Lung (tissue), 12 donors: ENCODE data around the gene AGRN. TPM values are rescaled to one million over a fixed set of nuclear protein-coding genes. Genes with fewer than 3 reads are reported as not detected.
"Not testable (repeated sequence)": the region's sequence is repeated elsewhere in the genome, so short reads cannot be mapped to it uniquely, and the experiment has no call there.

Experiments used
- ATAC-seq: fragments of 200-7000 bp; cut with Tn5 transposase; one replicate; pipeline ENCODE4 v1.9.1; 2020; ENCODE audit warnings: moderate number of reproducible peaks; ENCODE audit not compliant: insufficient read depth, low FRiP score
- DNase-seq, 3 donors: peaks; one replicate each; pipeline ENCODE4 v3.0.0-alpha.2; 2013 to 2017
- H3K27ac ChIP-seq, 2 donors: one replicate each; pipeline ENCODE4 v1.5.1; 2013; ENCODE audit warnings: mild to moderate bottlenecking in 2 of 2, moderate library complexity in 2 of 2, control low read depth in 1 of 2, inconsistent platforms in 1 of 2, low read depth in 1 of 2, low read length in 1 of 2
- H3K27me3 ChIP-seq, 3 donors: one replicate each; pipeline ENCODE4 v1.5.1; 2013; ENCODE audit warnings: low read length in 2 of 3; ENCODE audit not compliant: control insufficient read depth in 3 of 3, insufficient read depth in 3 of 3
- H3K36me3 ChIP-seq, 4 donors: one replicate each; pipeline ENCODE4 v1.5.1; 2013; ENCODE audit warnings: low read length in 4 of 4, mild to moderate bottlenecking in 1 of 4, moderate library complexity in 1 of 4; ENCODE audit not compliant: control insufficient read depth in 4 of 4, insufficient read depth in 4 of 4
- H3K4me1 ChIP-seq, 5 donors: one replicate each; pipeline ENCODE4 v1.5.1; 2013; ENCODE audit warnings: low read length in 5 of 5, mild to moderate bottlenecking in 2 of 5, moderate library complexity in 1 of 5; ENCODE audit not compliant: control insufficient read depth in 5 of 5, insufficient read depth in 5 of 5
- H3K4me3 ChIP-seq: one replicate; pipeline ENCODE4 v1.5.1; 2013; ENCODE audit warnings: mild to moderate bottlenecking, control low read depth, moderate library complexity
- H3K9ac ChIP-seq, 2 donors: one replicate each; pipeline ENCODE4 v1.5.1; 2013; ENCODE audit warnings: low read length in 2 of 2, control low read depth in 1 of 2; ENCODE audit not compliant: insufficient read depth in 1 of 2
- H3K9me3 ChIP-seq, 4 donors: one replicate each; pipeline ENCODE4 v1.5.1; 2013; ENCODE audit warnings: low read length in 3 of 4, mild to moderate bottlenecking in 1 of 4, moderate library complexity in 1 of 4; ENCODE audit not compliant: control insufficient read depth in 4 of 4, insufficient read depth in 3 of 4
- WGBS, 2 donors: extraction: QIAGEN DNeasy Blood & Tissue Kit; methylation state at CpG; one replicate each; pipeline ENCODE4 v1.1.7; 2013; 5-methylcytosine and 5-hydroxymethylcytosine counted together
- polyA plus RNA-seq, 2 donors: library from polyadenylated mRNA; stranded (reverse); fragments of 200-250 nt; gene quantifications; one replicate each; pipeline ENCODE4 v1.2.1, GENCODE V29; 2013
- total RNA-seq, 2 donors: library from RNA; depleted of rRNA in 1 of 2; stranded (reverse); fragments of >200 nt in 1 of 2; gene quantifications; one replicate each; pipeline ENCODE4 v1.2.1, GENCODE V29; 2014 to 2021
- TF ChIP-seq, protein P1 (sequence below): IDR thresholded peaks from 2 replicates; pipeline ENCODE4 v1.5.1; 2012; ENCODE audit warnings: mild to moderate bottlenecking; ENCODE audit errors: control extremely low read depth, extremely low read depth
- donor health status: control.
- donor health status: control.
- donor health status: Bipolar disorder and iron deficiency.
- donor health status: healthy.
- donor health status: DM: yes; HTN: yes; CAD: no.

Gene AGRN
- total and polyA plus RNA-seq, 4 donors = 30.7 to 124 (median 85.2) TPM

DNA sequence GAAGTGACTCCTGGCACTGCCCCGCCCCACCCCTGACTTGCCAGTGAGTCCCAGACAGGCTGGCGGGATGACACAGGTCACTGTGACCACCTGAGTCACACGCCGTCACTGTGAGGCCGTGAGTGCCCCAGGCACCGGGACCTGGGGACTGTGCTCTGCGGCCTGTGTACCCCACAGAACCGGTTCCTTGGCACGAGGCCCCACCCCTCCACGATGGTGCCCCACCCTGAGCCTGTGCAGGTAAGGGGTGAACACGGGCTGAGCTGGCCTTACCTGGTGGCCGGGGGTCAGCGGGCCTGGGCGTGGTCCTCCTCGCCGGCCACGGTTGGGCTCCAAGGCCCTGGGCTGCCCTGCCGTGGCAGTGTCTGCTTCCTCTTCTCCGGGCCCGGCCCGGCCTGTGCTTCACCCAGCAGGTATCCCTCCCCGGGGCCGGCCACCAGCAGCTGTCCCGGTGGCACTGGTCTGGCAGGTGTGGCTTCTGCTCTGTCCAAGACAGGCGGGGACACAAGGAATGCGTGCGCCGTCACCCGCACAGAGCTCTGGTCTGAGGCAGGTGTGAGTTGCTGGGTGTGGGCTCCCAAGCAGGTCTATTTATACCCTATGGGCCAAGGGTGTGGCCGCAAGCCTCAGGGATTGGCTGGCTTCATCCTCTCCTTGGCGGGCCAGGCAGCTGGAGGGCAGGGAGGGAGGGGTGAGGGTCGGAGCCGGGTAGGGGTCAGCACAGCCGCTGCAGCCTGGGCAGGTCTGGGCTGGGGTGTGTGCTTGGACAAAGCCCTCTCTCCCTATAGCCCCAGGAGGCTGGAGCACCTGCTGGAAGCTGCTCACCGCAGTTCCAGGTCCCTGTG is 54.0 kb downstream of the AGRN start, which contains the start of gene RNF223:
Gene RNF223 (minus strand): TSS at position 564 of the 845 bp plus-strand sequence. CDS start 1,740 bp downstream, outside the sequence.
- Histone ChIP-seq H3K27me3 (peaks cover 0 to 6% (median 4%) of the 10 kb centered on the region in 3 donors), H3K9me3 (peaks cover 0 to 2% (median 0%) of the 10 kb centered on the region in 4 donors), H3K27ac (peak within 1 kb of the TSS in 1 of 2 donors; percentile 59), H3K4me1 (peaks cover 0 to 10% (median 0%) of the 10 kb centered on the region in 5 donors), H3K36me3 (no peaks in the 10 kb centered on the region), H3K9ac (no peak within 1 kb of the TSS), H3K4me3 (no peak within 1 kb of the TSS)
- ATAC-seq (peak; percentile 62), DNase-seq (peak in 2 of 3 donors; percentile 29 to 36)
- TF ChIP-seq, protein P1, sequence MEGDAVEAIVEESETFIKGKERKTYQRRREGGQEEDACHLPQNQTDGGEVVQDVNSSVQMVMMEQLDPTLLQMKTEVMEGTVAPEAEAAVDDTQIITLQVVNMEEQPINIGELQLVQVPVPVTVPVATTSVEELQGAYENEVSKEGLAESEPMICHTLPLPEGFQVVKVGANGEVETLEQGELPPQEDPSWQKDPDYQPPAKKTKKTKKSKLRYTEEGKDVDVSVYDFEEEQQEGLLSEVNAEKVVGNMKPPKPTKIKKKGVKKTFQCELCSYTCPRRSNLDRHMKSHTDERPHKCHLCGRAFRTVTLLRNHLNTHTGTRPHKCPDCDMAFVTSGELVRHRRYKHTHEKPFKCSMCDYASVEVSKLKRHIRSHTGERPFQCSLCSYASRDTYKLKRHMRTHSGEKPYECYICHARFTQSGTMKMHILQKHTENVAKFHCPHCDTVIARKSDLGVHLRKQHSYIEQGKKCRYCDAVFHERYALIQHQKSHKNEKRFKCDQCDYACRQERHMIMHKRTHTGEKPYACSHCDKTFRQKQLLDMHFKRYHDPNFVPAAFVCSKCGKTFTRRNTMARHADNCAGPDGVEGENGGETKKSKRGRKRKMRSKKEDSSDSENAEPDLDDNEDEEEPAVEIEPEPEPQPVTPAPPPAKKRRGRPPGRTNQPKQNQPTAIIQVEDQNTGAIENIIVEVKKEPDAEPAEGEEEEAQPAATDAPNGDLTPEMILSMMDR = no peak
- whole genome bisulfite sequencing, 2 donors = 58 to 79% methylated on average over 32 to 35 of the region's 35 CpGs

DNA sequence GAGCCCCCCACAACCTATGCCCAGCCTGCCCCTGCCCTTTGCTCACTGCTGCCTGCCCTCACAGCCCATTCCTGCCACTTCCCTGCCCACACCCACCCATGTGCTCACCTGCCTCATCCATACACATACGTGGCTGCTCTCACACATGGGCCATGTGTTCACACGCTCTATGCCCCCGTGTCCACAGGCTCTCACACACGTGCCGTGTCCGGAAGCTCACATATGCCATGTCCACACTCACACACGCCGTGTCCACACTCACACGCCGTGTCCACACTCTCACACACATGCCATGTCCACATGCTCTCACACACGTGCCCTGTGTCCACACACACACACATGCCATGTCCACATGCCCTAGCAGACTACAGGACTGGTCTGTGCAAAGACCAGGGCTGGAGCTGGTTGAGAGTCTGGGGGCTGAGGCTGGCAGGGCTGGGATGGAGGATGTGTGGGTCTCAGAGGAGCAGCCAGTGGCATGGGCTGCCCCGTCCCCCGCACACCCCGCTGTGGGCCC is 54.8 kb downstream of the AGRN start:
- 78 to 91% methylated on average over 13 to 14 of the region's 14 CpGs for WGBS, 2 donors
- peaks cover 0 to 9% (median 3%) of the 10 kb centered on the region in 5 donors for H3K4me1 ChIP-seq
- H3K9ac ChIP-seq = no peak overlapping the region
- H3K9me3 ChIP-seq = peaks cover 0 to 2% (median 0%) of the 10 kb centered on the region in 4 donors
- H3K36me3 ChIP-seq = no peaks in the 10 kb centered on the region
- no peak overlapping the region for H3K27ac ChIP-seq
- peaks cover 3 to 6% (median 3%) of the 10 kb centered on the region in 3 donors for H3K27me3 ChIP-seq
- TF ChIP-seq, protein P1 = no peak
- DNase-seq = no peak
- ATAC-seq = no peak
- H3K4me3 ChIP-seq = no peak overlapping the region

DNA sequence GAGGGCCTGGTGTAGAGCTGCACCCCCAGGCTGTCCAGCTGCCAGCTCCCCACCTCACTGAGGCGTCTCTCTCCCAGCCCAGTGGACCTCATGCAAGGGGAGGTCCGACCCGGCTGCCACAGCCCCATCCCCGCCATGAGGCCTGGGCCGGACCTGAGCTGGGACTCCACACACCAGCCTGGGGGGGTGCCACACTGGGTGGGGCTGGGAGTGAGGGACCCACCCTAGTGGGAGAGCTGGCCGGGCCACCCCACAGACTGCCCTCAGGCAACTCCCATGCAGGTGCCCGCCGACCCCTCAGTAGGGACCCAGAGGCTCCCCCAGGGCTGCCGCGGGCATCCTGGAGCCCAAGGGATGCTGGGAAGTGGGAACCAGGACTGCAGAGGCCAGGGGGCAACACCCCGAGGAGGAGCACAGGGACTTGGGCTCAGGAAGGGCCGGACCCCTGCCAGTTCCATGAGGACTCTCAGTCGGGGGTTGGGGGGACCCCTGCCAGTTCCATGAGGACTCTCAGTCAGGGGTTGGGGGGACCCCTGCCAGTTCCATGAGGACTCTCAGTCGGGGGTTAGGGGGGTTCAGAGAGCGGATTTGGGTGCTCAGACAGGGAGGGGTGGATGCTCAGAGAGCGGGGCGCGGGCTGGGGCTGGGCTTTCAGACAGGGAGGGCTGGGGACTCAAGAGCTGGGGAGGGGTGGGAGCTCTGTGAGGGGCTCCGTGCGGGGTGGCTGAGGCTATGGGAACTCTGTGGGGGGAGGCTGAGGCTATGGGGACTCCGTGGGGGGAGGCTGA is 55.4 kb downstream of the AGRN start:
- TF ChIP-seq, protein P1 = no peak
- 62 to 68% methylated on average over 16 to 21 of the region's 21 CpGs for WGBS, 2 donors
- no peak overlapping the region for H3K9ac ChIP-seq
- peaks cover 0 to 2% (median 0%) of the 10 kb centered on the region in 4 donors for H3K9me3 ChIP-seq
- H3K27ac ChIP-seq = no peak overlapping the region
- H3K27me3 ChIP-seq = peaks cover 3 to 6% (median 3%) of the 10 kb centered on the region in 3 donors
- no peaks in the 10 kb centered on the region for H3K36me3 ChIP-seq
- H3K4me3 ChIP-seq = no peak overlapping the region
- no peak for DNase-seq
- ATAC-seq = no peak
- H3K4me1 ChIP-seq = peaks cover 0 to 15% (median 9%) of the 10 kb centered on the region in 5 donors

DNA sequence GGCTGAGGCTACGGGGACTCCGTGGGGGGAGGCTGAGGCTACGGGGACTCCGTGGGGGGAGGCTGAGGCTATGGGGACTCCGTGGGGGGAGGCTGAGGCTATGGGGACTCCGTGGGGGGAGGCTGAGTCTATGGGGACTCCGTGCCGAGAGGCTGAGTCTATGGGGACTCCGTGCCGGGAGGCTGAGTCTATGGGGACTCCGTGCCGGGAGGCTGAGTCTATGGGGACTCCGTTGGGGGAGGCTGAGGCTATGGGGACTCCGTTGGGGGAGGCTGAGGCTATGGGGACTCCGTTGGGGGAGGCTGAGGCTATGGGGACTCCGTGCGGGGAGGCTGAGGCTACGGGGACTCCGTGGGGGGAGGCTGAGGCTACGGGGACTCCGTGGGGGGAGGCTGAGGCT is 57.5 kb downstream of the AGRN start:
- H3K36me3 ChIP-seq, H3K9me3 ChIP-seq, ATAC-seq, H3K4me3 ChIP-seq, H3K27ac ChIP-seq, H3K9ac ChIP-seq, H3K27me3 ChIP-seq, DNase-seq: not testable (repeated sequence)
- WGBS, 2 donors = 53 to 78% methylated on average over 3 to 21 of the region's 21 CpGs
- peaks cover 0 to 12% (median 9%) of the 10 kb centered on the region in 5 donors for H3K4me1 ChIP-seq
